Heart right ventricle (tissue), 16 donors: Measurements from ENCODE around the gene ZCCHC24. TPM values are rescaled to one million over a fixed set of nuclear protein-coding genes. Genes with fewer than 3 reads are reported as not detected.

Experiments used
- ATAC-seq, 8 donors: fragments of 200-7000 bp; cut with Tn5 transposase; one replicate each; pipeline ENCODE4 v1.9.1; 2020; ENCODE audit warnings: mild to moderate bottlenecking in 8 of 8, moderate library complexity in 8 of 8, moderate number of reproducible peaks in 1 of 8
- DNase-seq, 2 donors: peaks; one replicate each; pipeline ENCODE4 v3.0.0-alpha.2; 2020
- H3K27ac ChIP-seq, 10 donors: fragments of 200-600 bp; sonication (generic) in 2 of 10; one replicate each; pipeline versions ENCODE4 v1.5.0 to v1.8.0; 2020 to 2022; ENCODE audit warnings: mild to moderate bottlenecking in 3 of 10
- H3K27me3 ChIP-seq, 7 donors: fragments of 200-600 bp; one replicate each; pipeline ENCODE4 v1.8.0; 2021 to 2022; ENCODE audit warnings: mild to moderate bottlenecking in 2 of 7
- H3K36me3 ChIP-seq, 9 donors: fragments of 200-600 bp; sonication (generic) in 1 of 9; one replicate each; pipeline versions ENCODE4 v1.5.0 to v1.8.0; 2020 to 2022; ENCODE audit warnings: mild to moderate bottlenecking in 2 of 9
- H3K4me1 ChIP-seq, 9 donors: fragments of 200-600 bp; sonication (generic) in 1 of 9; one replicate each; pipeline versions ENCODE4 v1.5.0 to v1.8.0; 2020 to 2022; ENCODE audit warnings: mild to moderate bottlenecking in 4 of 9
- H3K4me3 ChIP-seq, 10 donors: fragments of 200-600 bp; sonication (generic) in 2 of 10; one replicate each; pipeline versions ENCODE4 v1.5.0 to v1.8.0; 2020 to 2022; ENCODE audit warnings: mild to moderate bottlenecking in 7 of 10, moderate library complexity in 2 of 10
- H3K9me3 ChIP-seq, 11 donors: fragments of 200-600 bp in 10 of 11; sonication (generic) in 2 of 11; one replicate each; pipeline versions ENCODE4 v1.5.0 to v1.8.0; 2013 to 2022; ENCODE audit warnings: mild to moderate bottlenecking in 2 of 11, control low read depth in 1 of 11, moderate library complexity in 1 of 11
- CTCF ChIP-seq, 9 donors: fragments of 200-600 bp; sonication (generic) in 2 of 9; IDR thresholded peaks; one replicate each; pipeline versions ENCODE4 v1.5.0 to v1.8.0; 2021 to 2022; ENCODE audit warnings: antibody characterized with exemption in 9 of 9, mild to moderate bottlenecking in 5 of 9, moderate library complexity in 1 of 9
- WGBS, 2 donors: extraction: QIAGEN DNeasy Blood & Tissue Kit; methylation state at CpG; one replicate each; pipeline ENCODE4 v1.1.7; 2013; ENCODE audit warnings: inconsistent platforms in 1 of 2; 5-methylcytosine and 5-hydroxymethylcytosine counted together
- intact Hi-C, 10 donors: fragments of 100-400 bp; cut with DNase I; formaldehyde crosslinking; loops; one replicate each; pipeline versions ENCODE4 v1.11.1 to v1.14.2; 2022
- long read RNA-seq, 3 donors: library from polyadenylated mRNA; unstranded; transcript quantifications; one replicate each; pipeline ENCODE4 v2.0.0, GENCODE V29; 2020 to 2021
- polyA plus RNA-seq, 2 donors: library from polyadenylated mRNA; stranded (reverse); fragments of 200-250 nt; gene quantifications; one replicate each; pipeline ENCODE4 v1.2.3, GENCODE V29; 2013
- total RNA-seq, 10 donors: library from RNA; stranded (reverse); fragmentation: NEBNext Ultra II Directional in 3 of 10; extraction: Animal tissue kit (Norgen Biotek cat#: 25700) in 3 of 10; gene quantifications; one replicate each; pipeline versions ENCODE4 v1.2.1 to v1.2.4, GENCODE V29; 2021 to 2023
- donor health status: Arrhythmogenic right ventricular cardiomyopathy.
- donor health status: ischemic (EF 13 %, LVEDD 7.1; RV severe dilation, severe dysfunction).
- donor health status: healthy with polysubstance abuse.
- donor health status: DM: no; HTN: yes; CAD: no.
- donor health status: DM: no; HTN: no; CAD: no.
- donor health status: ischemic (EF 25% LVEDD 6.9; RV normal size, moderate dysfunction).
- donor health status: ischemic (EF 25% LVEDD 5.7; RV mildly dilated, moderate dysfunction).
- donor health status: healthy.
- donor health status: DM: yes; HTN: yes; CAD: no.
- donor health status: Ischemic cardiomyopathy.
- donor health status: ischemic (EF 35%, LVEDD 5.7; RV mildly dilated, moderate dysfunction).
- donor health status: nonischemic (EF 11% LVEDD 7.7; RV severe dilation, severe dysfunction).
- donor health status: DM: yes; HTN: yes; CAD: no.
- donor health status: PGD.
- donor health status: ischemic (EF 29% LVEDD 5.4; RV normal size, mild dysfunction).
- donor health status: nonischemic (EF 23%, LVEDD 6.1; RV moderate dilation, normal function).

Gene ZCCHC24
- 10 to 100 TPM; 32.0 to 59.0 (median 49.0) TPM for total RNA-seq
- polyA plus RNA-seq = 10 to 100 TPM; 19.3 to 22.4 TPM
- long read RNA-seq, donor 1, full-length matches to known transcripts = 10 of 59 reads
- long read RNA-seq, donor 1, partial matches to known transcripts = 0 of 59 reads
- long read RNA-seq, donor 1, other reads (novel, unspliced or antisense) = 49 of 59 reads
- long read RNA-seq, donor 2, full-length matches to known transcripts = 10 of 69 reads
- long read RNA-seq, donor 2, partial matches to known transcripts = 0 of 69 reads
- long read RNA-seq, donor 2, other reads (novel, unspliced or antisense) = 59 of 69 reads
- long read RNA-seq, donor 3, full-length matches to known transcripts = 9 of 75 reads
- long read RNA-seq, donor 3, partial matches to known transcripts = 1 of 75 reads
- long read RNA-seq, donor 3, other reads (novel, unspliced or antisense) = 65 of 75 reads

- Histone ChIP-seq H3K27me3 (no peaks in the 10 kb centered on the region), H3K36me3 (peaks cover 0 to 20% (median 0%) of the 10 kb centered on the region in 9 donors), H3K9me3 (no peaks in the 10 kb centered on the region), H3K27ac (peak within 1 kb of the TSS; percentile 92 to 99 (median 97)), H3K4me1 (peaks cover 16 to 51% (median 45%) of the 10 kb centered on the region in 9 donors), H3K4me3 (peak within 1 kb of the TSS; percentile 85 to 99 (median 96))
- intact Hi-C loops = loop anchor here in 4 of 10 donors (2.0 to 10.0 kb wide), 5 partner anchors 41 to 68 kb away; no protein-coding TSS in a partner anchor
- TF ChIP-seq CTCF (IDR thresholded peaks at IDR 0.05) = no peak
- ATAC-seq = peak; percentile 93 to 96 (median 95)
- DNase-seq = peak; percentile 99
- 0 to 1% methylated on average over 74 to 93 of the region's 95 CpGs for WGBS, 2 donors
Observed at GRCh38 chr10:79445161-79445976, at the start of gene ZCCHC24. TSS of gene ZCCHC24 (minus strand) at chr10:79445624. CDS start at chr10:79445440, 184 bp downstream.

- no peaks in the 10 kb centered on the region for H3K36me3 ChIP-seq
- no peak overlapping the region for H3K27ac ChIP-seq
- no peak overlapping the region for H3K4me3 ChIP-seq
- H3K27me3 ChIP-seq = peaks cover 0 to 15% (median 5%) of the 10 kb centered on the region in 7 donors
- DNase-seq (no peak), ATAC-seq (no peak)
- intact Hi-C loops = no loop called here
- H3K9me3 ChIP-seq = no peaks in the 10 kb centered on the region
- H3K4me1 ChIP-seq = peaks cover 0 to 23% (median 5%) of the 10 kb centered on the region in 9 donors
- WGBS, 2 donors = 76 to 90% methylated on average over 1 of the region's 1 CpG
- TF ChIP-seq CTCF (IDR thresholded peaks at IDR 0.05) = no peak
Observed at GRCh38 chr10:79493806-79494205, 48.4 kb upstream of the ZCCHC24 start.

GRCh38 chr10:79492839-79493238 lies 47.4 kb upstream of the ZCCHC24 start:
- intact Hi-C loops = no loop called here
- DNase-seq (no peak), ATAC-seq (no peak)
- Histone ChIP-seq H3K27me3 (peaks cover 0 to 10% (median 3%) of the 10 kb centered on the region in 7 donors), H3K36me3 (no peaks in the 10 kb centered on the region), H3K27ac (no peak overlapping the region), H3K9me3 (no peaks in the 10 kb centered on the region), H3K4me3 (no peak overlapping the region), H3K4me1 (peaks cover 2 to 31% (median 7%) of the 10 kb centered on the region in 9 donors)
- no peak for TF ChIP-seq CTCF (IDR thresholded peaks at IDR 0.05)
- WGBS, 2 donors = 70 to 80% methylated on average over 3 of the region's 3 CpGs

- H3K9me3 ChIP-seq = no peaks in the 10 kb centered on the region
- H3K36me3 ChIP-seq = no peaks in the 10 kb centered on the region
- no peak overlapping the region for H3K4me3 ChIP-seq
- intact Hi-C loops = no loop called here
- H3K27ac ChIP-seq = no peak overlapping the region
- no peak for TF ChIP-seq CTCF (IDR thresholded peaks at IDR 0.05)
- peaks cover 2 to 37% (median 10%) of the 10 kb centered on the region in 9 donors for H3K4me1 ChIP-seq
- WGBS, 2 donors = 95 to 96% methylated on average over 6 of the region's 6 CpGs
- DNase-seq (no peak), ATAC-seq (no peak)
- peaks cover 0 to 10% (median under 1%) of the 10 kb centered on the region in 7 donors for H3K27me3 ChIP-seq
Observed at GRCh38 chr10:79492256-79492655, 46.8 kb upstream of the ZCCHC24 start.
